ENCODE data around the gene DPCD. TPM values are rescaled to one million over a fixed set of nuclear protein-coding genes. Genes with fewer than 3 reads are reported as not detected.

DPCD gene
- total RNA-seq, 1 donor from 2014 or later = 71.1 TPM

- no peak overlapping the region for H3K27ac Mint-ChIP-seq
- H3K27ac ChIP-seq = no peak overlapping the region
- peaks cover 14% of the 10 kb centered on the region for H4K20me1 ChIP-seq (ENCODE audit: low read depth)
- no peak overlapping the region for H3K9ac ChIP-seq
- no peak overlapping the region for H2AFZ ChIP-seq (replicated peaks)
- H3K4me1 ChIP-seq = peaks cover 61% of the 10 kb centered on the region
- no peak overlapping the region for H3K4me2 ChIP-seq
- peaks cover 13% of the 10 kb centered on the region for H3K27me3 Mint-ChIP-seq (ENCODE audit: insufficient read depth, low read depth)
- H3K4me1 Mint-ChIP-seq = peaks cover 52% of the 10 kb centered on the region
- H3K4me3 Mint-ChIP-seq = no peak overlapping the region
- no peak overlapping the region for H3K4me3 ChIP-seq
- H3K9me3 Mint-ChIP-seq = no peaks in the 10 kb centered on the region
- H3K36me3 ChIP-seq = no peaks in the 10 kb centered on the region
- no peaks in the 10 kb centered on the region for H3K9me3 ChIP-seq (ENCODE audit: low read depth)
- peaks cover 13% of the 10 kb centered on the region for H3K36me3 Mint-ChIP-seq
- DNase-seq (ENCODE audit: low spot score) = no peak
- no peaks in the 10 kb centered on the region for H3K27me3 ChIP-seq
- no peak for TF ChIP-seq CTCF (IDR thresholded peaks at IDR 0.05)
- TF ChIP-seq EZH2 (IDR thresholded peaks at IDR 0.05) = no peak
- TF ChIP-seq EZH2phosphoT487 (IDR thresholded peaks at IDR 0.05) = no peak
- no peaks in the 10 kb centered on the region for H3K79me2 ChIP-seq (ENCODE audit: low read depth)
- peaks cover 43% of the 10 kb centered on the region for H3F3A ChIP-seq (ENCODE audit: low read depth)
Measured at GRCh38 chr10:101617824-101618568, 29.9 kb downstream of the DPCD start.

- H3K4me2 ChIP-seq = no peak overlapping the region
- H3K27me3 ChIP-seq = no peaks in the 10 kb centered on the region
- H3K27ac ChIP-seq = no peak overlapping the region
- peaks cover 43% of the 10 kb centered on the region for H3F3A ChIP-seq (ENCODE audit: low read depth)
- no peak for DNase-seq (ENCODE audit: low spot score)
- no peak overlapping the region for H2AFZ ChIP-seq (replicated peaks)
- Mint-ChIP-seq H3K4me3 (no peak overlapping the region), H3K36me3 (peaks cover 19% of the 10 kb centered on the region), H3K27ac (no peak overlapping the region), H3K27me3 (ENCODE audit: insufficient read depth, low read depth) (peaks cover 13% of the 10 kb centered on the region), H3K9me3 (no peaks in the 10 kb centered on the region), H3K4me1 (peaks cover 43% of the 10 kb centered on the region)
- H3K9ac ChIP-seq = no peak overlapping the region
- H3K9me3 ChIP-seq (ENCODE audit: low read depth) = no peaks in the 10 kb centered on the region
- H3K36me3 ChIP-seq = peaks cover 6% of the 10 kb centered on the region
- H4K20me1 ChIP-seq (ENCODE audit: low read depth) = peaks cover 6% of the 10 kb centered on the region
- TF ChIP-seq CTCF (IDR thresholded peaks at IDR 0.05) (no peak), EZH2 (IDR thresholded peaks at IDR 0.05) (no peak), EZH2phosphoT487 (IDR thresholded peaks at IDR 0.05) (no peak)
- no peak overlapping the region for H3K4me3 ChIP-seq
- no peaks in the 10 kb centered on the region for H3K79me2 ChIP-seq (ENCODE audit: low read depth)
- peaks cover 52% of the 10 kb centered on the region for H3K4me1 ChIP-seq
Measured at GRCh38 chr10:101618871-101619270, 30.8 kb downstream of the DPCD start.

- H3K27ac Mint-ChIP-seq = no peak overlapping the region
Measured at GRCh38 chr10:101619983-101620382, 31.9 kb downstream of the DPCD start.

More at GRCh38 chr10:101619983-101620382, 31.9 kb downstream of the DPCD start:
- no peak for TF ChIP-seq EZH2 (IDR thresholded peaks at IDR 0.05)
- TF ChIP-seq EZH2phosphoT487 (IDR thresholded peaks at IDR 0.05) = no peak
- no peak for TF ChIP-seq CTCF (IDR thresholded peaks at IDR 0.05)
- H3K9ac ChIP-seq = no peak overlapping the region
- H3K4me3 ChIP-seq = no peak overlapping the region
- peak overlapping the region; percentile 53 for H3K4me2 ChIP-seq
- H3K79me2 ChIP-seq (ENCODE audit: low read depth) = no peaks in the 10 kb centered on the region
- H3K9me3 Mint-ChIP-seq = no peaks in the 10 kb centered on the region
- H3K9me3 ChIP-seq (ENCODE audit: low read depth) = no peaks in the 10 kb centered on the region
- peaks cover 13% of the 10 kb centered on the region for H3K27me3 Mint-ChIP-seq (ENCODE audit: insufficient read depth, low read depth)
- H3K27me3 ChIP-seq = no peaks in the 10 kb centered on the region
- H4K20me1 ChIP-seq (ENCODE audit: low read depth) = no peaks in the 10 kb centered on the region
- peak overlapping the region; percentile 35 for H3K27ac ChIP-seq
- H2AFZ ChIP-seq (replicated peaks) = no peak overlapping the region
- DNase-seq (ENCODE audit: low spot score) = peak; percentile 61
- peaks cover 47% of the 10 kb centered on the region for H3K4me1 ChIP-seq
- H3K36me3 ChIP-seq = peaks cover 7% of the 10 kb centered on the region
- H3K4me1 Mint-ChIP-seq = peaks cover 32% of the 10 kb centered on the region
- H3F3A ChIP-seq (ENCODE audit: low read depth) = peaks cover 32% of the 10 kb centered on the region
- peaks cover 19% of the 10 kb centered on the region for H3K36me3 Mint-ChIP-seq
- H3K4me3 Mint-ChIP-seq = peak overlapping the region; percentile 57
